Fibroblast of the aortic adventitia (primary cell): ENCODE data around the gene THADA. TPM values are rescaled to one million over a fixed set of nuclear protein-coding genes. Genes with fewer than 3 reads are reported as not detected.

Source experiments
- DNase-seq: peaks from one replicate; pipeline ENCODE4 v3.0.0-alpha.2; 2010; ENCODE audit warnings: low read depth
- H3K4me3 ChIP-seq: 2 replicates; pipeline ENCODE4 v1.5.1; 2011; ENCODE audit warnings: low read depth, mild to moderate bottlenecking, control low read depth, low read length, moderate library complexity
- CTCF ChIP-seq: IDR thresholded peaks from 2 replicates; pipeline ENCODE4 v1.5.1; 2011; ENCODE audit warnings: mild to moderate bottlenecking, low read length, control low read depth, inconsistent platforms; ENCODE audit not compliant: insufficient read depth
- total RNA-seq: library from RNA; depleted of rRNA; stranded (reverse); fragments of >200 nt; gene quantifications from 2 replicates; pipeline ENCODE4 v1.2.3, GENCODE V29; 2012; ENCODE audit warnings: low replicate concordance

The THADA gene
- total RNA-seq, 1 donor: 34.6 TPM

GRCh38 chr2:43427032-43427424 is 168.8 kb downstream of the THADA start:
- no peak for DNase-seq
- TF ChIP-seq CTCF: no peak
- H3K4me3 ChIP-seq: no peak overlapping the region

DNA sequence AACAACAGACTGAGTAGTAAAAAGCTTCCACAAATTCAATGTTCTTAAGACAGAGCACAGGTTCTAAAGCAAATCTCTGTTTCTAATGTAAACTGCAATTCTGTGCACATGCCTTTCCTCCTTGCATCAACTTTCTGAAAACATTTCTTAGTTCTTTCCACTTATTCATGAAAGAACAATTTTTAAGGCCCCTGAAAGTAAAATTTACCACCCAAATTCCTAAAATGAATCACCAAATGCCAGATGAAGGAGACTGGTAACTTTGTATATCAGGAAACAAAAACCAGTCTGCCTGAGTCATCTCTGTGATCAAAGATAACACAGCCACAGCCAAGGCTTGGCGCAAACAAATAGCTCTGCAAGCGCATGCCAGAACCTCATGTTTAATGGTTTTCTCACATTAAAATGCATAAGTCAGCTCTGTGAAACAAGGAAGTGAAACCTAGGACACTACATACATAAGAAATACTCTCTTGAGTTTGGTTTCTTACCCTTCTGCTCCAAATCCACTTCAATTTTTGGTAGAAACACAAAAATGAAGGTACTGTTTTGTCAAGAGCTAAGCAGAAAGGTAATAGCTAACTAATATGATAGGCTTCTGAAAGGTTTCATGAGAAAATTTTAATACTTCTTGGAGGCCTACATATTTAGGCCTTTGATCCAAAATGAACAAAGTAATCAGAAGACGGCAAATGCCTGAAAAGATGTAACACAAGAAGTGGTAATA is 169.4 kb downstream of the THADA start:
- TF ChIP-seq CTCF: no peak
- DNase-seq: peak; percentile 99

DNA sequence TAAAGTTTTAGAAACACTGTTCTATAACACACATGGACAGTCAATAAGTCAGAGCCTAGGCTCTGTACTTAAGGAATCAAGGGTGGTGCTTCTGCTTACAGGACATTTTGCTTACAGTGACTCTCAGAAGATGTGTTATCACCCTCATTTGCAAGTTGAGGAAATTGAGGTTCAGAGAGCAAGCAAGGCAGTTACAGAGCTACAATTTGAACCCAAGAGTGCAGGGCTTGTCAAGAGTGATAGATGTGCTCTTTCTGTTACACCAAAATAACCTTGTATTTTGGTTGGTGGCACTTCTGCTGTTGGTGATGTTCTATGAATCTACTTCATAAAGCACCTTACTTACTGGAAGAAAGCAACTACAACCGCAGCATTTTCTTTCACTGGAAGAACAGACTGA is 170.2 kb downstream of the THADA start:
- DNase-seq: no peak
- H3K4me3 ChIP-seq: no peak overlapping the region
- no peak for TF ChIP-seq CTCF

More for the DNA sequence above, 169.4 kb downstream of the THADA start:
- no peak overlapping the region for H3K4me3 ChIP-seq

GRCh38 chr2:43424262-43425207 is 171.3 kb downstream of the THADA start:
- H3K4me3 ChIP-seq: no peak overlapping the region
- peak; percentile 43 for DNase-seq
- no peak for TF ChIP-seq CTCF

DNA sequence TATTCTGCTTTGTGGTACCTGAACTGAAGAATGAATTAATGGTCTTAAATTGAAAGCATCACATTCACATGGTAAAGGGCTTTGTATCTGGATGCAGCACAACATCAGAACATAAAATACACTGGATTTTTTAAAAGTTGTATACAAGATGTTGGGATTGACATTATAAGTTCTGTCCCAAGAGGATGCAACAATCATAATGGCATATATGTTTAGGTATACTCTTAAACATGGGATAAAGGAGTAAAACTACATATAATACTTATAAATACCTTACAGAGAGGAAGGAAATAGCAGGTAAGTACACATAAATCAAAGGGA is 171.9 kb downstream of the THADA start:
- H3K4me3 ChIP-seq: no peak overlapping the region
- DNase-seq: no peak
- no peak for TF ChIP-seq CTCF

DNA sequence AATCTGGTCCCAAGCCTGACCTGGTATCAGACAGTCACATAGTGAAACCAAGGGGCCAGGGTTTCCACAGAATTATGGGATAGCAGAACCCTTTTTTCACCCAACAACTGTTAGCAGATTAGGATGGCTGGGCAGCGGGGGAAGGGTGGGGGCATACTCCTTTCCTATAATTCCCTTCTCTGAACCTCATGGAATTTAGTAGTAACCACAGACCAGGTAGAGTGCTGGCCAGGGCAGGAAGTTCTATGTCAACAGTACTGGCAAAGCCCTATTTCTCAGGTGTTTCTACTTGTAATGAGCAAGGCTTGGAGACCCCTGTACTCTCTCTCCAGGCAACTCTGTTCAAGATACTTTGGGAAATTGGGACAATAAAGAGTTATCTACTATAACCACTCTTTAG is 174.6 kb downstream of the THADA start:
- DNase-seq: no peak
- H3K4me3 ChIP-seq: no peak overlapping the region
- no peak for TF ChIP-seq CTCF
